ENCODE data around the gene UGT1A1.

The UGT1A1 gene

GRCh38 chr2:233821709-233822100, 61.6 kb downstream of the UGT1A1 start:
- H3K9ac ChIP-seq (ENCODE audit: low read depth in 1 of 2, low read length in 2 of 2): no peak overlapping the region
- H3K36me3 ChIP-seq (ENCODE audit: control insufficient read depth in 1 of 2, insufficient read depth in 2 of 2, low read length in 2 of 2): no peaks in the 10 kb centered on the region
- peaks cover 9 to 29% of the 10 kb centered on the region in 2 donors for H3K4me1 ChIP-seq (ENCODE audit: control insufficient read depth in 1 of 2, insufficient read depth in 2 of 2, low read length in 2 of 2)
- no peaks in the 10 kb centered on the region for H3K9me3 ChIP-seq (ENCODE audit: control insufficient read depth in 1 of 2, low read length in 2 of 2)
- H3K27ac ChIP-seq (ENCODE audit: low read depth, low read length): no peak overlapping the region
- H3K27me3 ChIP-seq (ENCODE audit: control insufficient read depth in 1 of 2, insufficient read depth in 2 of 2, low read length in 2 of 2): peaks cover 0 to 3% of the 10 kb centered on the region in 2 donors
- H3K4me3 ChIP-seq (ENCODE audit: low read depth in 1 of 2, low read length in 2 of 2): no peak overlapping the region

GRCh38 chr2:233822101-233822771, 62.2 kb downstream of the UGT1A1 start:
- Histone ChIP-seq H3K9ac (ENCODE audit: low read depth in 1 of 2, low read length in 2 of 2) (no peak overlapping the region), H3K27ac (ENCODE audit: low read depth, low read length) (no peak overlapping the region), H3K27me3 (ENCODE audit: control insufficient read depth in 1 of 2, insufficient read depth in 2 of 2, low read length in 2 of 2) (peaks cover 0 to 3% of the 10 kb centered on the region in 2 donors), H3K36me3 (ENCODE audit: control insufficient read depth in 1 of 2, insufficient read depth in 2 of 2, low read length in 2 of 2) (no peaks in the 10 kb centered on the region), H3K4me3 (ENCODE audit: low read depth in 1 of 2, low read length in 2 of 2) (no peak overlapping the region), H3K4me1 (ENCODE audit: control insufficient read depth in 1 of 2, insufficient read depth in 2 of 2, low read length in 2 of 2) (peaks cover 9 to 29% of the 10 kb centered on the region in 2 donors), H3K9me3 (ENCODE audit: control insufficient read depth in 1 of 2, low read length in 2 of 2) (no peaks in the 10 kb centered on the region)
